LNCAP (cell line): ENCODE measurements around the gene CYBRD1.

ENCODE experiments used
- CTCF ChIP-seq: fragments of 450-650 bp; IDR thresholded peaks from 2 replicates; pipeline ENCODE4 v1.5.1; 2017; ENCODE audit warnings: mild to moderate bottlenecking

CYBRD1 gene

DNA sequence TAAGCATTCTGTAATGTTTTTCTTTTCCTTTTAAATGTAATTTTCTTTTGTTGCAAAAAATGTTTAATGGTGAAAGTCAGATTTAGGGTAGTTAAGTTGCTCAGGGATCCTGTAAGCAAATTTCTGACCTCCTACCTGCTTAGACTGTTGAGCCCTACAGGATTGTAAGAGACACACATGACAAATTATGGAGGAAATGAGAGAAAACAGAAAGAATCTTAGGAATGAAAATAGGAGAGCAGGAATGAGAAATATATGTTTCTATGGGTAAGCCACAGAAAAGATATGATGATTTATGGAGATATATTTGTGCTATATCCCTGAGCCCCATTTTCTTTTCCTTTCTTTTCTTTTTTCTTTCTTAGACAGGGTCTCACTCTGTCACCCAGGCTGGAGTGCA lies 28.3 kb downstream of the CYBRD1 start:
- TF ChIP-seq CTCF, result no peak

GRCh38 chr2:171551836-171552235 lies 29.6 kb downstream of the CYBRD1 start:
- no peak for TF ChIP-seq CTCF

DNA sequence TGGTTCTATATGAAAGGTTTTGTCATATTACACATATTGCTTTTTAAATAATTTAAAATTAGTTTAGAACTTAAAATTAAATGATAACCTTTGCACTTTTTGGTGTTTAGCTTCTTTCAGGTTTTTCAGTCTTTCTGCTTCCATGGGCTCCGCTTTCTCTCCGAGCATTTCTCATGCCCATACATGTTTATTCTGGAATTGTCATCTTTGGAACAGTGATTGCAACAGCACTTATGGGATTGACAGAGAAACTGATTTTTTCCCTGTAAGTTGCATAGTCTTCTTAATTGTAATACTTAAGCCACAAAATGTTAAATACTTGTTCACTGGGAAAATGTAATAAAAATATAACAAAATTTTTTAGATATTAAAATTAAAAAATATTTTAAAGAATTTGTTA lies 31.0 kb downstream of the CYBRD1 start:
- TF ChIP-seq CTCF, result no peak

DNA sequence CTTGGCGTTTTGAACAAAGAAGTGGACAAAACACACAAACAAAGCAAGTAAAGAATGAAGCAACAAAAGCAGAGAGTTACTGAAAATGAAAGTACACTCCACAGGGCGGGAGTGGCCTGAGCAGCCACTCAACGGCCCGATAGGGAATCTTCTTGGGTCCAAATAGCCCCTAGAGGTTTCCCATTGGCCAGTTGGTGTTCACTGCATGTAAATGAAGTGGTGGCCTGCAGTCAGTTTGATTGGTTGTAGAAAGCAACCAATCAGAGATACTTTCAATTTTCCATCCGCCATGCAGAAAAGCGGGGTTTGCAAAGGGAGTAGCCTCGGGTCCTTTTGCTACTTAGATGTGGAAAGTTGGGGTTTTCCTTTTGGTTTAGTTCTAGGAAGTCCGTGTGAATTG lies 31.6 kb downstream of the CYBRD1 start:
- no peak for TF ChIP-seq CTCF

GRCh38 chr2:171554991-171555615 lies 32.8 kb downstream of the CYBRD1 start:
- TF ChIP-seq CTCF, result no peak

DNA sequence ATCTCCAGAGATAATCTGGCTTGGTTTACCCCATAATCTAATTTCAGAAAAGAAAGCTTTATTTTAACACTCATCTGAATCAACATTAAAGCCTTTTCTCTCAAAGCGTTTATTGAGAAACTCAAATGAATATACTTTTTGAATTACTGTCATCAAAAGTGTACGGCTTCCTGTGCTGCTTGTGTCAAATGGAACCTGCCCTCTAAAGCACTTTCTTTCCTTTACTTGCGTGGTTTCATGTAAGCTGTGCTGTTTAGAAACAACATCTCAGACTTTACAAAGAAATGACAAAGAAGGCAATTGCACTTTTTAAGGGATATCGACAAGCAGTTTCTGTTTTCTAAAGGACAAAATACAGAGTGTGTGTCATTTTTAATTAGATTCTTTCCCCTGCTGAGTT lies 35.1 kb downstream of the CYBRD1 start:
- no peak for TF ChIP-seq CTCF

DNA sequence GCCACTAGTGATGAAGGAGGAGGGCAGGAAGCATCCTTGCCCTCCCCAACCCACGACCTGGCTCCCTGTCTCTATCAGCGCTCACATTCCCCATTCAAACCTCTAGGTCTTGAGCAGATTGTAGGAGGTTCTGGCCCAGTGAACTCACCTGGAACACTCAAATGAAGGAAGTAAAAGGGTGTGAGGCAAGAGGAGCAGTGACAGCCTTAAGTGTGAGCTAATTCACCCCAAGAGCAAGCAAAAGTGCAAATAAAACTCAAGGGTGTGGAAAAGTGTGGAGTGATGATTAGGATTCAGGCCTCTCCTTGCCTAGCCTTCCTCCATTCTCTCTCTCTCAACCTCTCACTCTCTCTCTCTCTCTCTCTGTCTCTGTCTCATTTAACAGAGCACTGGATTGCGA lies 41.0 kb downstream of the CYBRD1 start:
- TF ChIP-seq CTCF, result no peak

GRCh38 chr2:171564463-171564862 lies 42.2 kb downstream of the CYBRD1 start:
- no peak for TF ChIP-seq CTCF
